ENCODE data around the gene RSAD1. TPM values are rescaled to one million over a fixed set of nuclear protein-coding genes. Genes with fewer than 3 reads are reported as not detected.

Gene RSAD1
- total RNA-seq, 4 donors from 2014 or later = 27.3 to 41.3 (median 30.1) TPM

- no peak overlapping the region for H3K4me3 ChIP-seq
- no peak for DNase-seq (ENCODE audit: low spot score in 2 of 2)
- H3K36me3 ChIP-seq = no peaks in the 10 kb centered on the region
- 49% methylated on average over 2 of the region's 2 CpGs for WGBS
- H3K9me3 ChIP-seq = no peaks in the 10 kb centered on the region
- H3K27me3 ChIP-seq = peaks cover under 1% of the 10 kb centered on the region
- H3K27ac ChIP-seq = no peak overlapping the region
- H3K4me1 ChIP-seq = no peaks in the 10 kb centered on the region
- TF ChIP-seq POLR2A (IDR thresholded peaks at IDR 0.05) (no peak), CTCF (IDR thresholded peaks at IDR 0.05) (no peak)
Observed at GRCh38 chr17:50523208-50523607, 44.5 kb downstream of the RSAD1 start.

- Histone ChIP-seq H3K9me3 (no peaks in the 10 kb centered on the region), H3K4me1 (no peaks in the 10 kb centered on the region), H3K27me3 (peaks cover 10% of the 10 kb centered on the region), H3K4me3 (no peak overlapping the region), H3K36me3 (no peaks in the 10 kb centered on the region), H3K27ac (no peak overlapping the region)
- 93% methylated on average over 7 of the region's 18 CpGs for WGBS
- no peak for TF ChIP-seq CTCF (IDR thresholded peaks at IDR 0.05)
- no peak for TF ChIP-seq EP300 (IDR thresholded peaks at IDR 0.05)
- no peak for TF ChIP-seq POLR2A (IDR thresholded peaks at IDR 0.05)
- TF ChIP-seq POLR2AphosphoS5 (IDR thresholded peaks at IDR 0.05) = no peak
- DNase-seq (ENCODE audit: low spot score in 2 of 2) = no peak
Observed at GRCh38 chr17:50524838-50525237, 46.2 kb downstream of the RSAD1 start.

GRCh38 chr17:50527155-50527762 lies 48.6 kb downstream of the RSAD1 start:
- Histone ChIP-seq H3K4me3 (no peak overlapping the region), H3K9me3 (no peaks in the 10 kb centered on the region), H3K27me3 (peaks cover 30% of the 10 kb centered on the region), H3K36me3 (no peaks in the 10 kb centered on the region), H3K27ac (no peak overlapping the region), H3K4me1 (peaks cover 8% of the 10 kb centered on the region)
- 61% methylated on average over 5 of the region's 5 CpGs for WGBS
- TF ChIP-seq EP300 (IDR thresholded peaks at IDR 0.05) (no peak), CTCF (IDR thresholded peaks at IDR 0.05) (no peak), POLR2A (IDR thresholded peaks at IDR 0.05) (no peak), POLR2AphosphoS5 (IDR thresholded peaks at IDR 0.05) (no peak)
- no peak for DNase-seq (ENCODE audit: low spot score in 2 of 2)

GRCh38 chr17:50527949-50528474 lies 49.4 kb downstream of the RSAD1 start:
- Histone ChIP-seq H3K27me3 (peaks cover 38% of the 10 kb centered on the region), H3K9me3 (no peaks in the 10 kb centered on the region), H3K4me1 (peaks cover 15% of the 10 kb centered on the region), H3K36me3 (no peaks in the 10 kb centered on the region), H3K4me3 (no peak overlapping the region), H3K27ac (no peak overlapping the region)
- TF ChIP-seq CTCF (IDR thresholded peaks at IDR 0.05) (no peak), EP300 (IDR thresholded peaks at IDR 0.05) (no peak), POLR2A (IDR thresholded peaks at IDR 0.05) (no peak), POLR2AphosphoS5 (IDR thresholded peaks at IDR 0.05) (no peak)
- 46% methylated on average over 4 of the region's 4 CpGs for WGBS
- DNase-seq (ENCODE audit: low spot score in 2 of 2) = no peak

- peaks cover 38% of the 10 kb centered on the region for H3K27me3 ChIP-seq
- H3K9me3 ChIP-seq = no peaks in the 10 kb centered on the region
- DNase-seq (ENCODE audit: low spot score in 2 of 2) = no peak
- H3K4me3 ChIP-seq = no peak overlapping the region
- no peaks in the 10 kb centered on the region for H3K36me3 ChIP-seq
- 86% methylated on average over 7 of the region's 7 CpGs for WGBS
- H3K27ac ChIP-seq = no peak overlapping the region
- peaks cover 34% of the 10 kb centered on the region for H3K4me1 ChIP-seq
- TF ChIP-seq POLR2AphosphoS5 (IDR thresholded peaks at IDR 0.05) = no peak
- TF ChIP-seq EP300 (IDR thresholded peaks at IDR 0.05) = no peak
- TF ChIP-seq POLR2A (IDR thresholded peaks at IDR 0.05) = no peak
- TF ChIP-seq CTCF (IDR thresholded peaks at IDR 0.05) = no peak
Observed at GRCh38 chr17:50529849-50530248, 51.2 kb downstream of the RSAD1 start.

Measured in suprapubic skin (tissue), 4 donors.